GM12874 (cell line): ENCODE data around the gene ENTR1.

Source experiments
- CTCF ChIP-seq: IDR thresholded peaks from 2 replicates; pipeline ENCODE4 v1.5.1; 2011; ENCODE audit warnings: low read depth, mild to moderate bottlenecking, control low read depth, low read length, moderate library complexity; ENCODE audit not compliant: insufficient read depth

The ENTR1 gene

GRCh38 chr9:136396219-136396515 is 14.2 kb downstream of the ENTR1 start:
- no peak for TF ChIP-seq CTCF

- no peak for TF ChIP-seq CTCF
These were observed 14.8 kb downstream of the ENTR1 start for GRCh38 chr9:136395345-136396218.

- TF ChIP-seq CTCF = no peak
These were observed 15.4 kb downstream of the ENTR1 start for GRCh38 chr9:136395020-136395340.

- no peak for TF ChIP-seq CTCF
These were observed 15.9 kb downstream of the ENTR1 start for GRCh38 chr9:136394312-136395019.

GRCh38 chr9:136393531-136393930 is 16.9 kb downstream of the ENTR1 start:
- no peak for TF ChIP-seq CTCF

- no peak for TF ChIP-seq CTCF
These were observed 17.6 kb downstream of the ENTR1 start for GRCh38 chr9:136392538-136393449.

DNA sequence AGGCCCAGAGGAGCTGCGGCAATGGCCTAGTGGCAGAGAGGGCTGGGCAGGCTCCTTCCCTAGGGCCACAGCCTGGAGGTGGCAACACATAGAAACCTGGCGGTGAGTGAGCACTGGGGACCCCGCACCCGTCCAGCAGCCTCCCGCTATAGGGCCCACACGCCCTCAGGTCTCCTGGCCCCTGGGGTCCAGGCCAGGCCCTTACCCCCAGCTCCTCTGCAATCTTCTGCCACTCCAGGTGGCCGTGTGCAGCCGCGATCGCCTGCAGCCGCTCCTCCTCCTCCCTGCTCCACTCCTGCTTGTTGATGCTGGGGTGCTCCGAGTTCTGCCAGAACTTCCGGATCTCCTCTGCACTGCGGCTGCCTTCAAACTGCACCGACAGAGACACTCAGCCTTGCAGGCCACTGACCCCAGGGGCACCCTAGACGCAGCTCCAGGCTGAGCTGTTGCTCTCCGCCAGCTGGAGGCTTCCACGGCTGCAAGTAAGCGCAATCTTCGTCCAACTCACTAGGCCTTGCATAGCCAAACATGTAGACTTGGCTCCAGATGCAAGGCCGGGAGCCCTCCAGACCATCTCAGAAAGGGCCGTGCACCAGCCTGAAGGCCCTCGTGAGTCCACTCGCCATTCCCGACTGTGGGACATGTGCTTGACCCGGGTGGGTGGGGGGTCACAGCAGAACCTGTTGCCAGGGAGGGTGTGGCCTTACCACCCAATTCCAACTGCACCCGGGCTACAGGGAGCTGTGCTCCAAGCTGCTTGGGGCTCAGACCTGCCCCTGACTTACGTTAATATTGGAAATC is 18.5 kb downstream of the ENTR1 start:
- TF ChIP-seq CTCF = no peak
